Suprapubic skin (tissue), 4 donors: ENCODE results near the gene KCMF1. TPM values are rescaled to one million over a fixed set of nuclear protein-coding genes. Genes with fewer than 3 reads are reported as not detected.

ENCODE experiments used
- DNase-seq, 2 donors: peaks; one replicate each; pipeline ENCODE4 v3.0.0-alpha.2; 2019; ENCODE audit warnings: low spot score in 2 of 2
- H3K27ac ChIP-seq: fragments of 200-600 bp; sonication (generic); one replicate; pipeline ENCODE4 v1.5.1; 2019
- H3K27me3 ChIP-seq: fragments of 200-600 bp; sonication (generic); one replicate; pipeline ENCODE4 v1.5.1; 2019
- H3K36me3 ChIP-seq: fragments of 200-600 bp; sonication (generic); one replicate; pipeline ENCODE4 v1.5.1; 2019
- H3K4me1 ChIP-seq: fragments of 200-600 bp; sonication (generic); one replicate; pipeline ENCODE4 v1.5.1; 2019
- H3K4me3 ChIP-seq: fragments of 200-600 bp; sonication (generic); one replicate; pipeline ENCODE4 v1.5.1; 2019; ENCODE audit warnings: mild to moderate bottlenecking
- H3K9me3 ChIP-seq: fragments of 200-600 bp; sonication (generic); one replicate; pipeline ENCODE4 v1.5.1; 2019
- CTCF ChIP-seq, 2 donors: fragments of 200-600 bp in 1 of 2; fragments of 450-650 bp in 1 of 2; sonication (generic) in 1 of 2; IDR thresholded peaks; one replicate each; pipeline ENCODE4 v1.5.1; 2016 to 2019; ENCODE audit warnings: antibody characterized with exemption in 2 of 2, mild to moderate bottlenecking in 1 of 2, moderate library complexity in 1 of 2
- EP300 ChIP-seq: sonication (generic); formaldehyde crosslinking; IDR thresholded peaks from one replicate; pipeline ENCODE4 v1.6.1; 2017; ENCODE audit warnings: antibody characterized with exemption
- POLR2A ChIP-seq, 2 donors: fragments of 450-650 bp; IDR thresholded peaks; one replicate each; pipeline ENCODE4 v1.6.1; 2017; ENCODE audit warnings: antibody characterized with exemption in 2 of 2, mild to moderate bottlenecking in 2 of 2, moderate library complexity in 2 of 2
- POLR2AphosphoS5 ChIP-seq, 3 donors: sonication (generic); formaldehyde crosslinking; IDR thresholded peaks; one replicate each; pipeline ENCODE4 v1.6.1; 2017; ENCODE audit warnings: antibody characterized with exemption in 3 of 3
- WGBS: methylation state at CpG from one replicate; pipeline ENCODE4 v1.1.5; 2018; 5-methylcytosine and 5-hydroxymethylcytosine counted together
- total RNA-seq, 4 donors: library from RNA; depleted of rRNA; stranded (reverse); fragments of >200 nt; gene quantifications; one replicate each; pipeline ENCODE4 v1.1.0, GENCODE V29; 2016

KCMF1 gene
- total RNA-seq: 10 to 100 TPM; 23.5 to 42.6 (median 29.3) TPM

- no peaks in the 10 kb centered on the region for H3K27me3 ChIP-seq
- H3K4me1 ChIP-seq: peaks cover 50% of the 10 kb centered on the region
- H3K4me3 ChIP-seq: peak within 1 kb of the TSS; percentile 84
- TF ChIP-seq CTCF (IDR thresholded peaks at IDR 0.05): no peak
- no peak for TF ChIP-seq POLR2A (IDR thresholded peaks at IDR 0.05)
- TF ChIP-seq POLR2AphosphoS5 (IDR thresholded peaks at IDR 0.05): no peak
- TF ChIP-seq EP300: no peak
- peak; percentile 81 to 86 for DNase-seq
- H3K36me3 ChIP-seq: no peaks in the 10 kb centered on the region
- peak within 1 kb of the TSS; percentile 99 for H3K27ac ChIP-seq
- WGBS: under 1% methylated on average over 25 of the region's 102 CpGs
- H3K9me3 ChIP-seq: no peaks in the 10 kb centered on the region
These were observed at the start of gene KCMF1 for GRCh38 chr2:84970868-84971509. KCMF1 (plus strand) TSS chr2:84971161; CDS start chr2:84971452, 291 bp downstream.

- TF ChIP-seq POLR2AphosphoS5 (IDR thresholded peaks at IDR 0.05): no peak
- TF ChIP-seq CTCF (IDR thresholded peaks at IDR 0.05): no peak
- TF ChIP-seq POLR2A (IDR thresholded peaks at IDR 0.05): no peak
- no peak for TF ChIP-seq EP300
- Histone ChIP-seq H3K4me1 (peaks cover 42% of the 10 kb centered on the region), H3K27ac (no peak overlapping the region)
These were observed 48.0 kb upstream of the KCMF1 start for GRCh38 chr2:84923009-84923408.

DNA sequence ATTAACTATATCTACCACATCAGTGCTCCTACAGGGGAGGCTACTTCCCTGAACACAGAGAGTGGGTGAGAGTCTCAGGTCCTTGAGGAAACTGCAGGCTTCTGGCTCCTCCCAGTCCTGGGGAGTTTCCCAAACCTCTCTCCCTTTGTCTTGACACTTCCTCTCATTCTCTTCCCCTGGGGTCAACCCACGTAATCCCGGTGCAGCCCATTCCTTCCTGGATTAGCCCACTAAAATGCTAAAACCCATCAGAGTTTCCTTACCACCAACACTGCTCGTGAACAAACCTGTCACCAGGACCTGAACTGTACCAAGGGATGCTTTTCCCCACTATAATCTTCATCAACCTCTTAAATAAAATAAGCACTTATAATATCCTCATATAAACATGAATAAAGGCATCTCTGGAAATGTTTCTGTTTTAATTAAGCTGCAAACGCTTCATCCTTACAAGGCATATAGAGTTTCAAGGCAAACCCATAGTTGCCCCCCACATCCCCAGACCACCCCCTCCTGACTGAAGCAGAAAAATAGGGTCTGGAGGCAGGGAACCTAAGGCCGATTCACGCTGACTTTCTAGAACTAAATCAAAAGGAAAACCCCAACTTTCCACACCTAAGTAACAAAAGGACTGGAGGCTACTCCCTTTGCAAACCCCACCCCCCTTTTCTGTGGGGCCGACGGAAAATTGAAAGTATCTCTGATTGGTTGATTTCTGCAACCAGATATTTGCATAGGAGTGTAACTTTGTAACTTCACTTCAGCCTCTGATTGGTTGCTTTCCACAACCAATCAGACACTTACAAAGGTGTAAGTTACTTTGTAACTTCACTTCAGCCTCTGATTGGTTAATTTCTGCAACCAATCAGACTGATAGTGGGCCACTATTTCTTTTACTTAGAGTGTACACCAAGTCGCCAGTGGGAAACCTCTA is 46.5 kb upstream of the KCMF1 start:
- Histone ChIP-seq H3K9me3 (no peaks in the 10 kb centered on the region), H3K27ac (peak overlapping the region; percentile 51), H3K4me1 (peaks cover 37% of the 10 kb centered on the region), H3K27me3 (no peaks in the 10 kb centered on the region), H3K36me3 (no peaks in the 10 kb centered on the region), H3K4me3 (no peak overlapping the region)
- 44% methylated on average over 9 of the region's 9 CpGs for WGBS
- TF ChIP-seq POLR2AphosphoS5 (IDR thresholded peaks at IDR 0.05) (no peak), CTCF (IDR thresholded peaks at IDR 0.05) (no peak), POLR2A (IDR thresholded peaks at IDR 0.05) (no peak), EP300 (no peak)
- peak in 1 of 2 donors; percentile 65 for DNase-seq

More at GRCh38 chr2:84923009-84923408, 48.0 kb upstream of the KCMF1 start:
- Histone ChIP-seq H3K9me3 (no peaks in the 10 kb centered on the region), H3K27me3 (no peaks in the 10 kb centered on the region), H3K36me3 (no peaks in the 10 kb centered on the region), H3K4me3 (no peak overlapping the region)
- DNase-seq: no peak

GRCh38 chr2:84925336-84925723 is 45.6 kb upstream of the KCMF1 start:
- H3K27ac ChIP-seq: peak overlapping the region; percentile 45
- H3K36me3 ChIP-seq: no peaks in the 10 kb centered on the region
- no peaks in the 10 kb centered on the region for H3K27me3 ChIP-seq
- no peak overlapping the region for H3K4me3 ChIP-seq
- 82% methylated on average over 2 of the region's 2 CpGs for WGBS
- peaks cover 29% of the 10 kb centered on the region for H3K4me1 ChIP-seq
- DNase-seq: peak in 1 of 2 donors; percentile 70
- TF ChIP-seq CTCF (IDR thresholded peaks at IDR 0.05): no peak
- TF ChIP-seq POLR2AphosphoS5 (IDR thresholded peaks at IDR 0.05): no peak
- no peak for TF ChIP-seq POLR2A (IDR thresholded peaks at IDR 0.05)
- TF ChIP-seq EP300: no peak
- H3K9me3 ChIP-seq: no peaks in the 10 kb centered on the region
